Measurements from ENCODE around the gene NOP9. TPM values are rescaled to one million over a fixed set of nuclear protein-coding genes. Genes with fewer than 3 reads are reported as not detected.

NOP9 gene, protein sequence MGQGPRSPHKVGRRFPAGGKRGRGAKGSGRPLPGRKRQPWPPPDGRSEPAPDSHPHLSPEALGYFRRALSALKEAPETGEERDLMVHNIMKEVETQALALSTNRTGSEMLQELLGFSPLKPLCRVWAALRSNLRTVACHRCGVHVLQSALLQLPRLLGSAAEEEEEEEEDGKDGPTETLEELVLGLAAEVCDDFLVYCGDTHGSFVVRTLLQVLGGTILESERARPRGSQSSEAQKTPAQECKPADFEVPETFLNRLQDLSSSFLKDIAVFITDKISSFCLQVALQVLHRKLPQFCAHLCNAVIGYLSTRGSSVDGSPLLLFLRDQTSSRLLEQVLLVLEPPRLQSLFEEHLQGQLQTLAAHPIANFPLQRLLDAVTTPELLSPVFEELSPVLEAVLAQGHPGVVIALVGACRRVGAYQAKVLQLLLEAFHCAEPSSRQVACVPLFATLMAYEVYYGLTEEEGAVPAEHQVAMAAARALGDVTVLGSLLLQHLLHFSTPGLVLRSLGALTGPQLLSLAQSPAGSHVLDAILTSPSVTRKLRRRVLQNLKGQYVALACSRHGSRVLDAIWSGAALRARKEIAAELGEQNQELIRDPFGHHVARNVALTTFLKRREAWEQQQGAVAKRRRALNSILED
- total RNA-seq: 23.0 TPM
- long read RNA-seq, full-length matches to known transcripts: 3 of 4 reads
- long read RNA-seq, partial matches to known transcripts: 0 of 4 reads
- long read RNA-seq, other reads (novel, unspliced or antisense): 1 of 4 reads

DNA sequence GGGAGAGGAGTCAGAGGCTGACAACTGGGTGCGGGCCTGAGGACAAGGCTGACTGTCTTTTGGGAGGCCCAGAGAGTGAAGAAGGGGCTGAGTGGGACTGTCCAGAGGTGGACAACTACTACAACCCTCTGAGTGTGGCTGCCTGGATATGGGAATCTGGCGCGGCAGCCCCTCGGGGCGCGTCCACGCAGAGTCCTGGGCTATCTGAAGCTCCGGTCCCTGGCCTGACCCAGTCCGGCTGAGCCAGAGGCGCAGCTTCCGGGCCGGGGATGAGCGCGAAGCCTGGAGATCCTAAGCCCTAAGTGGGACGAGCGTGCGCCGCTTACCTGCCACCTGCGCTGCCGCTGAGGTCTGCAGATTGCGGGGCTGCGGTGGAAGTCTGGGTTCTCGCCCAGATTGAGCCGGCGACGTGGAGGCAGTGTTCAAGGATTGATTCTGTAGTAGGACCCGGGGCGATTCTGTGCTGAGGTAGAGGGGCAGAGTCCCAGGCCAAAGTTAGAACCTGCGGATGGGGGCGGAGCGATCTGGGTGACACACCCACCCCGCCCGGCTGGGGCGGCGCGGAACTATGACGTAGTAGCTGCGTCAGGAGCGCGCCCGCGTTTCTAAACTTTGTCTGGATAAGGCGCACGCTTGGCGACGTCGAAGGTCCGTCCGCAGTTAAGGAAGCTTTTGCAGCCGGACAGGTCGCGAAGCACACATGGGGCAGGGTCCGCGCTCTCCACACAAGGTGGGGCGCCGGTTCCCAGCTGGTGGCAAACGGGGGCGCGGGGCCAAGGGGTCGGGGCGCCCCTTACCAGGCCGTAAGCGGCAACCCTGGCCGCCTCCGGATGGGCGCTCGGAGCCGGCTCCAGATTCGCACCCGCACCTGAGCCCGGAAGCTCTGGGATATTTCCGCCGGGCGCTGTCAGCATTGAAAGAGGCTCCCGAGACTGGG, at the start of gene NOP9, which contains the start of gene DHRS1:
Gene NOP9, plus strand, starts transcription at position 596 of the 937 bp plus-strand sequence. Its CDS starts 105 bp downstream, at position 701.
Gene DHRS1, minus strand, starts transcription at position 526 of the 937 bp plus-strand sequence. CDS start 674 bp downstream, outside the sequence.
- ATAC-seq: peak; percentile 88
- DNase-seq (ENCODE audit: missing footprints): peak; percentile 96
- intact Hi-C loops (cut with DNase I): loop anchor here (2.0 to 5.0 kb wide), 2 partner anchors 27 to 112 kb away; partner anchors contain the start of gene IPO4

DNA sequence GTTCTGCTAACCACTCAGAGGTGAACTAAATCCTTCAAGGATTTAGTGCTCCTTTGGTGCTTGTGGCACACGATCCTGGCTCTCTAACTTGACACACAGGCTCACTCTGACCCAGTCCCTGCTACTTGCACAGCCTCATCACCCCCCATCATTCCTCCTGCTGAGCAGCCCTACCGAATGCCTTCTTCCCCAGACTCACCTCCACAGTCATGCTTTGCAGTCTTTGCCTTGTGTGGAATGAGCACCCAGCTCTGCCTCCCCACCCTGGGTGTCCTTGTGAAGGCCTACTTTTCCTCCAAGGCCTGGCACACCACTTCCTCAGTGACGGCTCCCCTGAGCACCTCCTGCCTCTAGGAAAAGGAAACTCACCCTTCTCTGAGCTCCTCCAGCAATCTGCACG, 49.3 kb upstream of the NOP9 start:
- DNase-seq (ENCODE audit: missing footprints): no peak
- ATAC-seq: no peak
- intact Hi-C loops (cut with DNase I): no loop called here

DNA sequence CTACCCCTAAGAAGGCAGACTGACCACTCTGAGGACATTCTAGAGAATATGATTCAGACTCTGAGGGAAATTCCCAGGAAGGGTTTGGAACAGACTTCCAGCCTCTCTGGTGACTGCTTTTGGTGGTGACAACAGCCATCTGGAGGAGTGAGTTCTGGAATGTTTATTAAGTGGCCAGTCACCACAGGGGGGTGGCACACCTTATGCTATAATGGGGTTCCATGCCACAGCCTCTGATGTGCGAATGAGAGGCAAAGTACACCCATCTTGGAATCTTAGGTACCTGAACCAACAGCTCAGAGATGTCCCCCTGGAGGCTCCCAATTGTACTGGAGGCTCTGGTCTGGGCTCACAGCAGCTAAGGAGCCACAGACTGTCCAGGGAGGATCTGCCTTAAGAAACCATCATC, 47.8 kb upstream of the NOP9 start:
- ATAC-seq: no peak
- intact Hi-C loops (cut with DNase I): no loop called here
- no peak for DNase-seq (ENCODE audit: missing footprints)

DNA sequence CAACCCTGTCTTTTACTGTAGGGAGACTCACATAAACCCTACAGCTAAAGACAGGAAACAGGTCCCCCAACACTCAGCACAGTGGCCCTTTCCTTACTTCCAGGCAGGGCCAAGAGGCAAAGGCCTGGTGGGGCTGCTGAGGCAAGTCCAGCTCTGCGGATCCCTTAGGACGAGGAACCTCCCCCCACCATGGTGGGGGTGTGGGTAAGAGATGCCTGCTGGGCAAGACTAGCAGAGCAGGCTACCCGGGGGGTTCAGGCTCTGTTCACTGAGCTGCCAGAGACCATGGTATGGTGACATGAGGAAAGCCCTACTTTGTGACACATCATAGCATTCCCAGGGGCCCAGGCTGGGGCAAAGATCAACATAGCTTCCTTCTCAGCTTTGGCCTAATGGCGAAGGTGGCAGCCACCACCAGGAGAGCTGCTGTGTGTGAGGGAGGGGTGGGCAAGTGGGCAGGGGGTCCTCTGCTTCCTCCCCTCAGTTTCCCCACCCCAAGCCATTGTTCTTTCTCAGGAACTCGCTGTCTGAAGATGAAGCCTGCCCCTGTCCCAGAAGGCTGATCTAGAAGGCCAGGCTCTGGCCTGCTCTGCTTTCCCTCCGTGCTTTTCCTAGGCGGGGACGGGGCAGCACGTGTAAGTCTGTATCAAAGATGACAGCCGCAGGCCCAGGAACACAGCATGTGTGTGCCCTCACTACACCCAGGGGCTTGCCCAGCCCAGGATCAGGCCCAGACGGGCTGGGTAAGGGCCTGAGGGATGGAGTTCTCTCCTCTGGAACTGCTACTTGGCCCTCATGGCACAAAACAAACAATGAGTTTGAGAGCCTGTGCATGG, 47.1 kb upstream of the NOP9 start:
- ATAC-seq: no peak
- no peak for DNase-seq (ENCODE audit: missing footprints)
- intact Hi-C loops (cut with DNase I): no loop called here

DNA sequence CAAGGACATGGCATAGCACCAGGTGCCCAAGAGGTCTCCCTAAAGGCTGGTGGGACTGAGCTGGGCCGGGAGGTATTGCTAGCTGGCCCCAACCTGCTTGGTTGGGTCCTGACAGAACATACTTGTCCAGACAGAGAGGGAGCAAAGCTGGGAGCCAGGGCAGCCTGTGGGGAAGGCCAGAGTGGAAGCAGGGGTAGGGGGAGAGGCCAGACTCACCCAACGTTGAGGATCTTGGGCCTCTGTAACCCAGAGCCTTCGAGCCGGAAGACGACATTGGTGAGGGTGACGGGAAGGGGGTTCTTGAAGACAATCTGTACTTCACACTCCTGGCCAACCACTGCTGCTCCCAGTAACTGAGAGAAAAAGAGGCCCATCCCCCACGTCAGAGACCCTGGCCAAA, 45.7 kb upstream of the NOP9 start:
- intact Hi-C loops (cut with DNase I): no loop called here
- ATAC-seq (no peak), DNase-seq (ENCODE audit: missing footprints) (no peak)

DNA sequence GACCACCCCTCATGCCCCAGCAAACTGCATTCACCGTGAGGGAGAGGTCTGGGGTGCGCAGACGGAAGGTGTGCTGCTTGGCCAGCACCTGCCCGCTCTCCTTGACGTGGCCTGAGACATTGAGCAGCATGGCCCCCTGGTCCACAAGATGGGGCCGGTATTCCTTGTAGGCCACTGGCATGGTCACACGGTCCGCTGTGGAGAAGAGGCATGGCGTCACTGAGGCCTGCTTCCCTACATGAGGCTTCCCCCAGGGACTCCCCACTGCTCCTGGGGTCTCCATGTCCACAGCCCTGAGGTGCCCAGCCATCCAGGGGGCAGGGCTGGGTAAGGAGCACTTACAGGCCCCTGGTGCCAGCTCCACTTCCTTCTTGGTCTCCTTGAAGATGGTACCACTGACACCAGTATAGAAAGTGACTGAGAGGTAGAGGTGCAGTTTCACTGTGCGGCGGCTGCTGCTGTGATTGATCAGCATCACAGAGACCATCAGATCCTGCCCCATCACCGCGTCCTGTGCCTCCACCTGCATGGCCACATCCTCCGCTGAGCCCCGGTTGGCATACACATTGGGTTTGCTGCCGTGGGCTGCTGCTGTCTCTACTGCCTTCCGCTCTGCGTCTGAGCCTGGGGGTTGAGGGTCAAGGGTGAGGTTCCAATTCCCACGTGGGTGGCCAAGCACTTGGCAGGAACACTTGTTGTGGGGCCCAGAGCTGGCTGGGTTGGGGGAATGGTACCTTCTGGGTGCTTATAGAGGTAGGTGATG, 44.8 kb upstream of the NOP9 start:
- ATAC-seq (no peak), DNase-seq (ENCODE audit: missing footprints) (no peak)
- intact Hi-C loops (cut with DNase I): no loop called here

DNA sequence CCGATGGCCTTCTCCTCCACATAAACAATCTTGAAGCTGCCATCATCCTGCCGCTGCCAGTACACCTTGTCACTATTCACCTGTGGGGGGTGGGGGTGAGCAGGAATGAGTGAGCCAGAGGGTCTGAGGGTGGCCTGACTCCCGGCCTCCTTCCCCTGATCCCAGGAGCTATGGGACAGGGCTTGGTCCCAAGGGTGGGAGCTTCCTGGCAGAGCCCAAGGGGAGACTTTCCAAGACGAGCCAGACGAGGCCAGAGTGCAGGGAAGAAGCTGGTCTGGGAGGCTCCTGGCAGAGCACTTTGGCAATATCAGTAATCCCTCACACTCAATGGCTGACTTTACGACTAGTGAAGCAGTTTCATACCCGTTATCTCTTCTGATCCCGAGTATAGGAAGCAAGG, 44.2 kb upstream of the NOP9 start:
- ATAC-seq (no peak), DNase-seq (ENCODE audit: missing footprints) (no peak)
- intact Hi-C loops (cut with DNase I): no loop called here

DNA sequence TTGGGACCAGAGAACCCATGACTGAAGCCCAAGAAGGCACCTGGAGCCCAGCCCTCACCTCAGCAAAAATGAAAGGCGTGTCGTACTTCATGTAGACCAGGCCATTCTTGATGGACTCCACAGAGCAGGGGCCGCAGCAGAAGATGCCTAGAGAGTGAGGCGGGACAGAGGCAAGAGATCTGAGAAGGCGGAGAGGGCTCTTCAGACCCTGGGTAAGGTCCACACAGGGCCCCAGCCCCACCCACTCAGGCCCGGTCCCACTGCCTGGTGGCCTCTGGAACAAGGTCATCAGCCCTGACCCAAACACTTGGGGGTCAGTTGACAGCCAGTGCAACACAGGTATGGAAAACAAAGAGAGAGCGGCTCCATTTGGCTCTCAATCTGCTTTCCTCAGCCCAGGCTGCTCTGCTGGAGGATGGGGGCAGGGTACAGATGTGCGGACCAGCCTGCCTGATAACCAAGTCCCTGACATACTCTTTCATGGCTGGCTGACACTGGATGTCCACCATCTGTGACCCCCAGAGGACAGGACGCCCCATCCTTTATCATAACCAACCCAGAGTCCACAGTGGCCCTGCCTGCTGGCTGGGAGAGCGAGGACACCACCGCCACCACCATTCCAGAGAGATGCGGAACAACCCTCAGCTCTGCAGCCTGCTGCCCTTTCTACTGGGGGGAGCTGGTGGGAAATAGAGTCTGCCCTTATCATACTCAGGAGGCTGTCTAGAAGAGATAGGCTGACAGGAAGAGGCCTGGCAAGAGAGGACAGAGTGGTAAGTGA, 43.5 kb upstream of the NOP9 start:
- no peak for DNase-seq (ENCODE audit: missing footprints)
- ATAC-seq: no peak
- intact Hi-C loops (cut with DNase I): no loop called here

DNA sequence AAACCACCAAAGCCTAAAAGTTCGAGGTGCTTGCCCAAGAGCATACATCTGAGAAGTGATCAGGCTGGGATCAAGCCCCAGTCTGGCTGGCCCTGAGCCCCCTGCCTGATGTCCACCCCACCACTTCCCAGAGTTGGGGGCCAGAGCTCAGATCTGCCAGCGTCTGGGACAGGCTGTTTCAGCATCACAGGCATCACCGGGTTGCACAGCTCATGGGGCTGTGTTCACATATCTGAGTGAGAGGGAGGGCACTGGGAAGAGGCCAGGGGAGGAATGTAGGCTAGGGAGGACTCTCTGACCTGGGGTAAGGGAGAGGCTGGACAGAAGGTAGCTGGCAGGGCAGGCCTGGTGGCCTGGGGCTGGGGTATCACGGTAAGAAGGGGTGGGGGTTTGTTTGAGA, 42.7 kb upstream of the NOP9 start:
- DNase-seq (ENCODE audit: missing footprints): no peak
- no peak for ATAC-seq
- intact Hi-C loops (cut with DNase I): no loop called here

DNA sequence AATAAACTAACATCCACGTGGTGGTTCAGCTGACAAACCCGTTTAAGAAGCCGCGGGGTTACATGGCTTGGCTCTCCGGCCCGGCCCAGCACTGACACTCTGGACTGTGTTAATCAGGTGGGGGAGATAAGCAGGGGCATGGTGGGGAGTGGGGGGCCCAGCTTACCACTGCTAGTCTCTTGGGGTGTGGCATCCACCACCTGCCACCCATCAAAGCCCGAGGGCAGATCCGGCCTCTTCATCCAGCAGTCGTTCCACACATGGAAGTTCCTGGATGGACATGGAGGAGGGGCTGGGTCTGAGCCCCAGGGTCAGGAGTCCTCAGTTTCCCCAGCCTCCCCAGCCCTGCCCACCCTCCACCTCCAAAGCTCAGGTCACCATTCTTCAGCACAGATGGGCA, 41.5 kb upstream of the NOP9 start:
- intact Hi-C loops (cut with DNase I): no loop called here
- no peak for DNase-seq (ENCODE audit: missing footprints)
- ATAC-seq: no peak

DNA sequence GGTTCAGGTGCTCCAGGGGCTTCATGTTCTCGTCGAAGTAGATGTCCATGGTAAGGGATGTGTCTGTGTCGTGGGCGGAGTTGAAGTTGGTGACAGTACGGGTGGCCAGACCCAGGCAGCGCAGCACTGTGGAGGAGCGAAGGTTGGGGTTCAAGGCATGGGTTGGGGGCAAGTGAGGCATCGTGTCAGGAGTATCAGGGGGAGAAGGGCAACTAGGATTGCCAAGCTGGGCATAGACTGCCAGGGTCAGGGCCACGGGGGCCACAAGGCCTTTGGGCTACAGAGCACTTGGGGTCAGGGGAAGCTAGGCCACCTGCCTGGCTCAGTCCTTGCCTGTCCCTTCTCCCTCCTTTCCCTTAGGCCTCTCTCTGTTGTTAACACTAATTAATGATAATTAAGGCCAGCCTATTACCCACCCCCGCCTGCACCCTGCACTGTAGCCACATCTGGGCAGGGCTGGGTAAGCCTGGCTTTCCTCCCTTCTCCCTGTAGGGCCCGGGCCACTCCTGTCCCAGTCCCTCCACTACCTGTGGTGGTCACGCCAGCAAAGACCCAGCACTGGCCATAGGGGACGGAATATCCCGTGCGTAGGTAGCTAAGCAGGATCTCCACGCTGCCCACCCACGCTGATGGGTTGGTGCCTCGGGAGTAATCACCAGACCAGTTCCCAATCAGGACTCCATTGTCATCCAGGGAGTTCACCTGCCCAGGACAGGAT, 40.9 kb upstream of the NOP9 start:
- intact Hi-C loops (cut with DNase I): no loop called here
- no peak for DNase-seq (ENCODE audit: missing footprints)
- ATAC-seq: no peak

DNA sequence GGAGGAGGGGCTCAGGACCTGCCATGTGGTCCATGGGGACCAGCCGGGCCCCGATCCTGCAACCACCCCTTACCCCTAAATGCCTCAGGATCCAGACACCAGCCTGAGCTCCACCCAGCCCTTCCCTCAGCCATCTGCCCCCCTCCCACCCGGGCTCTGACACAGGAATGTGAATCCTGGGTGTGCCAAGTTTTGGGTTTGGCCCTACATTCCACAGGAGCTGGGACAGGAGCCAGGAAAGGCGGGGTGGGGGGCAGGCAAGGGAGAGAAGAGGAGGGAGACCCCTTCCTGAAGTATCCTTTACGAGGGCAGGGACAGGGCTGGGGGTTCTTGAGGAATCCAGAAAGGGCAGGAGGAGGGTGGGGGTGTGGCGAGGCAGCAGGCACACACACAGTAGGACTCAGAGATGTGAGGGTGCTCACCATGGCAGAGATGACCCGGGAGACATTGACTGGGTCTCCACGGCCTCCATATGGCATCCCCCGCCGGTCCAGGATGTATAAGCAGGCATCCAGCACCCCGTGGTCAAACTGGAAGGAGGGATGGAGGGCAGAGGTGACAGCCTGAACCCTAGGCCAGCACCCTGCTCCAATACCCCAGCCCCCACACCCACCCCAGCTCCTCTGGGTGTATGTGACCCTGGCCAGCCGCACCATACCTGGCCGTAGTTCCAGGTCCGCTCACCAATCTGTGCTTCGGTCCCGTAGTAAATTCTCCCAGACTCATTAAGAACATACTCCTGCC, 40.2 kb upstream of the NOP9 start:
- intact Hi-C loops (cut with DNase I): no loop called here
- DNase-seq (ENCODE audit: missing footprints): no peak
- ATAC-seq: no peak

DNA sequence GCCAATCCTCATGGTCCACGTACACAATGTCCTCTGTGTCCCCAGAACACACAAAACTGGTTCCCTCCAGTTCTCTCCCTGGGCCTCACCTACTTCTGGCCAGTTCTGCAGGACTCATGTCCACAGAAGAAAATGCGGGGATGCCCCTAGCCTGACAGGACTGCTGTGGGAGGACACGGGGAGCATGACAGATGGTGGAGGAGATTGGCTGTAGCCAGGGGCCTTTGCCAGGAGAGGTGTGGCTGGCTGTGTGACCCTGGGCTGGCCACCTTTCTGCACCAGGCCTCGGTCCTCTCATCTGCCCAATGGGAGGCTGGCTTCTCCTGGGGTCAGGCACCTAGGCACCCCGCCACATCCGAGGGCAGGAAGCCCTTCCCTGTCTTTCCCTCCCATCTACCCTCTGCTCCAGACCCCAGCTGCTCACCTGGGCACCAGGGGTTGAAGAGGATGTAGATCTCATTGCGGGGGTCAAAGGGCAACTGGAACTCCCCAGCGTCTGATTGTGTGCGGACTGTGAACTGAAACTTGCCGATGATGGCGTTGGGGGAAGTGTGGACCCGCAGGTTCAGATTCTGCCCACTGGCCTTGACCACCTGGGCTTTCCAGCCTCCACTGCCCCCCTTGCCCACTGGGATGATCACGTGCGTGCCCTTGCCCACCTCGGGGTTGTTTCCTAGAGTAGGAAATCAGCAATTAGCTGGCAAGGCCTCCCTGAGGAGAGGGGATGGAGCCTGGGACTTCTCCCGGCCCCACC, 39.4 kb upstream of the NOP9 start:
- intact Hi-C loops (cut with DNase I): no loop called here
- DNase-seq (ENCODE audit: missing footprints) (no peak), ATAC-seq (no peak)

DNA sequence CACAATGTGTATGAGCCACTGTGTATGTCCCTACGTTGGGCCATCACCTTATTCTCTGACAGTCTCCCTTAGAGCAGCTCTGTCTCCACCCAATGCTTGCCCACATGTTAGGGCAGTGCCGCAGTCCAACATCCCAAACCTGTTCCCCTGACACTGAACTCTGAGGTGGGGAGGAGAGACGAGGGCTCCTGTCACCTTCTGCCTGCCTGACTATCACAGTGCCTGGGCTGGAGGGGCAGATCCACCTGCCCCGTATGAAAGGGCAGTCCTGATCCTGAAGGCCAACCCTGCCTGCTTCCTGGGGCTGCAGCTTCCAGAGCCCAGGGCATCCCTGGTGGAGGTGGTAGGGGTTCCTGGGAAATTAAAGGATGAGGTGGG, 38.9 kb upstream of the NOP9 start:
- DNase-seq (ENCODE audit: missing footprints) (no peak), ATAC-seq (no peak)
- intact Hi-C loops (cut with DNase I): no loop called here
